H1 (cell line): ENCODE results near the gene ANKRD6. TPM values are rescaled to one million over a fixed set of nuclear protein-coding genes. Genes with fewer than 3 reads are reported as not detected.
A peak's percentile ranks its signal among the peaks of the same experiment; 100 is the strongest.

ENCODE experiments used
- CTCF ChIA-PET: fragments of 300-600 bp; sonication (Branson Sonifier 250); formaldehyde crosslinking; loops from one replicate; lab custom pipeline; 2021; ENCODE audit not compliant: partially characterized antibody; lab: Charles Lee
- POLR2A ChIA-PET: fragments of 300-600 bp; sonication (Branson Sonifier 250); formaldehyde crosslinking; loops from one replicate; lab custom pipeline; 2021; ENCODE audit warnings: inconsistent platforms; ENCODE audit not compliant: partially characterized antibody; lab: Charles Lee
- DNase-seq, 2 experiments: peaks; one replicate each; pipeline versions ENCODE4 v3.0.0 to v3.0.0-alpha.2; 2010 to 2022; ENCODE audit warnings: low spot score in 2 of 2, low read depth in 1 of 2, mixed read lengths in 1 of 2
- FAIRE-seq: peaks from 2 replicates; lab custom pipeline; 2011; peaks lifted over from hg19 to GRCh38; lab: Jason Lieb, UNC
- H2AFZ ChIP-seq: 2 replicates; pipeline ENCODE4 v1.8.1; 2012; ENCODE audit warnings: low read length, inconsistent platforms
- H2AK5ac ChIP-seq: 2 replicates; pipeline ENCODE4 v1.6.1; 2013; ENCODE audit warnings: low read depth, low read length
- H2BK120ac ChIP-seq: replicated peaks from 2 replicates; pipeline ENCODE3; 2013; ENCODE audit warnings: low read depth, low read length, inconsistent platforms
- H2BK12ac ChIP-seq: 2 replicates; pipeline ENCODE4 v1.6.1; 2013; ENCODE audit warnings: low read depth, low read length
- H2BK15ac ChIP-seq: 2 replicates; pipeline ENCODE4 v1.6.1; 2013; ENCODE audit warnings: low read length
- H2BK20ac ChIP-seq: 2 replicates; pipeline ENCODE4 v1.6.1; 2013; ENCODE audit warnings: low read length
- H2BK5ac ChIP-seq: 2 replicates; pipeline ENCODE4 v1.6.1; 2013; ENCODE audit warnings: low read depth, low read length
- H3K14ac ChIP-seq: 2 replicates; pipeline ENCODE4 v1.6.1; 2013; ENCODE audit warnings: inconsistent platforms; ENCODE audit not compliant: insufficient read length
- H3K18ac ChIP-seq: 2 replicates; pipeline ENCODE4 v1.6.1; 2013; ENCODE audit warnings: low read length; ENCODE audit errors: extremely low read depth
- H3K23ac ChIP-seq: 2 replicates; pipeline ENCODE4 v1.6.1; 2013; ENCODE audit warnings: inconsistent platforms; ENCODE audit not compliant: insufficient read length
- H3K23me2 ChIP-seq: 2 replicates; pipeline ENCODE4 v1.6.1; 2013; ENCODE audit warnings: low read depth, low read length
- H3K27ac ChIP-seq: 2 replicates; pipeline ENCODE4 v1.6.1; 2011; ENCODE audit warnings: low read depth, low read length, inconsistent platforms
- H3K27me3 ChIP-seq, 4 experiments: replicated peaks in 1 of 4; 1 replicate in 1 of 4; 2 replicates in 3 of 4; pipeline versions ENCODE4 v1.6.1 to v1.8.1; 2011 to 2013; ENCODE audit warnings: low read length in 3 of 4, mild to moderate bottlenecking in 3 of 4, inconsistent platforms in 2 of 4, mixed read lengths in 2 of 4, moderate library complexity in 1 of 4; ENCODE audit not compliant: control insufficient read depth in 3 of 4, insufficient read depth in 3 of 4; ENCODE audit errors: extremely low read depth in 1 of 4
- H3K36me3 ChIP-seq, 4 experiments: 2 replicates each; pipeline versions ENCODE4 v1.6.1 to v1.8.1; 2011 to 2013; ENCODE audit warnings: mild to moderate bottlenecking in 4 of 4, low read length in 3 of 4, moderate library complexity in 2 of 4, control low read depth in 1 of 4, inconsistent platforms in 1 of 4; ENCODE audit not compliant: insufficient read depth in 4 of 4, control insufficient read depth in 2 of 4
- H3K4ac ChIP-seq: replicated peaks from 2 replicates; pipeline ENCODE3; 2013; ENCODE audit warnings: low read length, low read depth, mixed read lengths, inconsistent platforms; ENCODE audit not compliant: insufficient read length
- H3K4me1 ChIP-seq, 4 experiments: replicated peaks in 1 of 4; 1 replicate in 1 of 4; 2 replicates in 3 of 4; pipeline versions ENCODE4 v1.6.1 to v1.8.1; 2011 to 2013; ENCODE audit warnings: low read length in 3 of 4, inconsistent platforms in 2 of 4, mixed read lengths in 1 of 4; ENCODE audit not compliant: insufficient read depth in 4 of 4, control insufficient read depth in 3 of 4
- H3K4me2 ChIP-seq, 2 experiments: 2 replicates each; pipeline versions ENCODE4 v1.6.1 to v1.8.1; 2011 to 2013; ENCODE audit warnings: low read depth in 2 of 2, low read length in 2 of 2, control low read depth in 1 of 2, inconsistent platforms in 1 of 2, mild to moderate bottlenecking in 1 of 2; ENCODE audit not compliant: insufficient read depth in 1 of 2
- H3K4me3 ChIP-seq, 4 experiments: fragments of 200-600, 300-600 bp in 1 of 4; sonication (generic), shearing (Covaris generic), sonication (Bioruptor Twin) in 1 of 4; 2 replicates each; pipeline versions ENCODE4 v1.5.1 to v1.8.1; 2011 to 2016; ENCODE audit warnings: low read length in 4 of 4, low read depth in 3 of 4, control low read depth in 2 of 4, inconsistent platforms in 2 of 4, mild to moderate bottlenecking in 2 of 4, mixed read lengths in 1 of 4, moderate library complexity in 1 of 4; ENCODE audit not compliant: insufficient read depth in 2 of 4; ENCODE audit errors: extremely low read depth in 1 of 4
- H3K56ac ChIP-seq: replicated peaks from 2 replicates; pipeline ENCODE3; 2013; ENCODE audit warnings: low read depth, mild to moderate bottlenecking, mixed read lengths, low read length, inconsistent platforms; ENCODE audit not compliant: insufficient read length
- H3K79me1 ChIP-seq: 2 replicates; pipeline ENCODE4 v1.6.1; 2013; ENCODE audit warnings: low read depth, low read length, control low read depth
- H3K79me2 ChIP-seq, 2 experiments: 2 replicates each; pipeline versions ENCODE4 v1.6.1 to v1.8.1; 2012 to 2013; ENCODE audit warnings: low read length in 2 of 2, mild to moderate bottlenecking in 2 of 2, inconsistent platforms in 1 of 2; ENCODE audit not compliant: insufficient read depth in 2 of 2, control insufficient read depth in 1 of 2
- H3K9ac ChIP-seq, 4 experiments: replicated peaks in 1 of 4; 1 replicate in 1 of 4; 2 replicates in 3 of 4; pipeline versions ENCODE4 v1.6.1 to v1.8.1; 2011 to 2013; ENCODE audit warnings: low read depth in 3 of 4, low read length in 3 of 4, control low read depth in 2 of 4, mild to moderate bottlenecking in 2 of 4, moderate library complexity in 2 of 4, inconsistent platforms in 1 of 4; ENCODE audit errors: extremely low read depth in 1 of 4
- H3K9me3 ChIP-seq, 2 experiments: 2 replicates each; pipeline versions ENCODE4 v1.6.1 to v1.8.1; 2012 to 2013; ENCODE audit warnings: mild to moderate bottlenecking in 2 of 2, moderate library complexity in 2 of 2, control low read depth in 1 of 2, inconsistent platforms in 1 of 2, low read depth in 1 of 2, low read length in 1 of 2, mixed read lengths in 1 of 2; ENCODE audit not compliant: insufficient read depth in 2 of 2
- H4K20me1 ChIP-seq, 2 experiments: replicated peaks in 1 of 2; 2 replicates each; pipeline versions ENCODE3 to v1.8.1; 2011 to 2013; ENCODE audit warnings: inconsistent platforms in 2 of 2, low read length in 2 of 2, mild to moderate bottlenecking in 1 of 2; ENCODE audit not compliant: insufficient read depth in 2 of 2, control insufficient read depth in 1 of 2
- H4K5ac ChIP-seq: 2 replicates; pipeline ENCODE4 v1.6.1; 2013; ENCODE audit warnings: low read length, low read depth, mixed read lengths, inconsistent platforms; ENCODE audit not compliant: insufficient read length
- H4K8ac ChIP-seq: 2 replicates; pipeline ENCODE4 v1.8.0; 2013; ENCODE audit warnings: mild to moderate bottlenecking, moderate library complexity, low read length, inconsistent platforms; ENCODE audit not compliant: insufficient read depth; ENCODE audit errors: extremely low read depth
- H4K91ac ChIP-seq: replicated peaks from 2 replicates; pipeline ENCODE3; 2013; ENCODE audit warnings: low read length, mixed read lengths, inconsistent platforms; ENCODE audit not compliant: insufficient read length
- BRCA1 ChIP-seq: IDR thresholded peaks from 2 replicates; pipeline ENCODE4 v1.6.1; 2012; ENCODE audit warnings: low read depth, low read length, improper control_type of control experiment
- EP300 ChIP-seq, 2 experiments: IDR thresholded peaks; 1 replicate in 1 of 2; 2 replicates in 1 of 2; pipeline ENCODE4 v1.6.1; 2011 to 2012; ENCODE audit warnings: low read depth in 2 of 2, low read length in 2 of 2, mild to moderate bottlenecking in 2 of 2, borderline replicate concordance in 1 of 2, inconsistent platforms in 1 of 2, moderate library complexity in 1 of 2
- GTF2F1 ChIP-seq: IDR thresholded peaks from 2 replicates; pipeline ENCODE4 v1.6.1; 2012; ENCODE audit warnings: low read depth, low read length, improper control_type of control experiment, borderline replicate concordance
- KDM1A ChIP-seq: fragments of 200-600, 300-600 bp; sonication (generic); IDR thresholded peaks from 2 replicates; pipeline ENCODE4 v1.7.1; 2016; ENCODE audit warnings: mild to moderate bottlenecking, low read length, borderline replicate concordance
- MAFK ChIP-seq: IDR thresholded peaks from 2 replicates; pipeline ENCODE4 v1.6.1; 2012; ENCODE audit warnings: low read depth, mild to moderate bottlenecking, improper control_type of control experiment, low read length
- POLR2A ChIP-seq, 2 experiments: IDR thresholded peaks; 1 replicate in 1 of 2; 2 replicates in 1 of 2; pipeline ENCODE4 v1.6.1; 2011; ENCODE audit warnings: low read depth in 2 of 2, low read length in 2 of 2, mild to moderate bottlenecking in 2 of 2; ENCODE audit errors: control extremely low read depth in 1 of 2
- POLR2AphosphoS5 ChIP-seq: IDR thresholded peaks from 2 replicates; pipeline ENCODE4 v1.6.1; 2011; ENCODE audit warnings: low read depth, low read length
- RNF2 ChIP-seq: fragments of 200-900, 300-1000 bp; sonication (generic); IDR thresholded peaks from 2 replicates; pipeline ENCODE4 v1.7.1; 2016; ENCODE audit warnings: borderline replicate concordance, low read depth, mild to moderate bottlenecking, antibody characterized with exemption, low read length; ENCODE audit not compliant: poor library complexity, severe bottlenecking; ENCODE audit errors: missing control alignments
- SAP30 ChIP-seq: fragments of 300-600 bp; sonication (generic); IDR thresholded peaks from 2 replicates; pipeline ENCODE4 v1.7.1; 2012; ENCODE audit warnings: low read length, moderate library complexity, mild to moderate bottlenecking, inconsistent platforms; ENCODE audit not compliant: insufficient read depth, insufficient replicate concordance
- TAF1 ChIP-seq: IDR thresholded peaks from 2 replicates; pipeline ENCODE4 v1.6.1; 2011; ENCODE audit warnings: mild to moderate bottlenecking, low read depth, low read length
- TCF12 ChIP-seq: IDR thresholded peaks from 2 replicates; pipeline ENCODE4 v1.6.1; 2011; ENCODE audit warnings: low read depth, mild to moderate bottlenecking, low read length
- WGBS, 2 experiments: shearing (Covaris generic) in 1 of 2; methylation state at CpG; one replicate each; pipeline versions ENCODE4 v1.1.6 to v1.1.7; 2013 to 2015; ENCODE audit warnings: low lambda C conversion rate in 2 of 2, mixed read lengths in 2 of 2, inconsistent platforms in 1 of 2, low coverage in 1 of 2, missing lambda C conversion rate in 1 of 2; ENCODE audit not compliant: insufficient replicate concordance in 2 of 2, insufficient coverage in 1 of 2, insufficient read length in 1 of 2; ENCODE audit errors: extremely low coverage in 1 of 2, missing lambda C conversion rate in 1 of 2; 5-methylcytosine and 5-hydroxymethylcytosine counted together
- polyA plus RNA-seq, 7 experiments: library from polyadenylated mRNA; depleted of rRNA in 3 of 7; stranded (reverse) in 5 of 7; unstranded in 2 of 7; fragments of >200 nt in 5 of 7; fragments of 200-250 nt in 2 of 7; gene quantifications; 1 replicate in 5 of 7; 2 replicates in 1 of 7; 4 replicates in 1 of 7; pipeline versions ENCODE4 v1.2.1 to v1.2.3, GENCODE V29; 2011 to 2013; ENCODE audit warnings: missing spikeins in 2 of 7, mixed read lengths in 2 of 7
- total RNA-seq: library from RNA; stranded (reverse); fragmentation: NEBNext Ultra II Directional; extraction: Animal tissue kit (Norgen Biotek cat#: 25700); gene quantifications from 2 replicates; pipeline ENCODE4 v1.2.1, GENCODE V29; 2021
- TF ChIP-seq, protein P1 (sequence below): IDR thresholded peaks from 2 replicates; pipeline ENCODE4 v1.6.1; 2011; ENCODE audit warnings: low read depth, mild to moderate bottlenecking, low read length; ENCODE audit not compliant: insufficient read depth

ANKRD6 gene
- total and polyA plus RNA-seq, 2 of the 8 experiments (the other 6 are each of a cell fraction or from before 2014, with no cell fraction given): 5.9 to 12.8 TPM

DNA sequence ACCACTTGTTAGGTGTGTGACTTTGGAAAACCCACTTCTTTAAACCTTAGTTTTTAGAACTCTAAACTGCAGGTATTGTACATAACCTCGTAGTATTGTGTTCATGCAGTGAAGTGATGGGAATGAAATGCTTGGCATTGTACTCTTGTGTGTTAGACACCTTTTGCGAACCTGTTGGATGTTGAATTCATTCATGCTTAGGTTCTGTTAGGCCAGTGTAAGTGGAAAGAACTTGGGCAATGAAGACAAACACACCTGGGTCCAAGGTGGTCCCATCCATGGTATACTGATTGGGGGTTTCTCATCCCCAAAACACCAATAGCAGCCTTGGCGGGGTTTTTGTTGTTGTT, 1.2 kb downstream of the ANKRD6 start:
- H3K4me1 ChIP-seq: peaks cover 0 to 6% (median 2%) of the 10 kb centered on the region in 4 experiments; a peak in 3 of 7 replicates
- peak overlapping the region; percentile 43; the same call in 1 of the 2 replicates for H2AFZ ChIP-seq
- no peak overlapping the region for H2BK5ac ChIP-seq
- H3K9ac ChIP-seq: no peak overlapping the region
- H4K5ac ChIP-seq: no peak overlapping the region
- no peak overlapping the region for H2BK15ac ChIP-seq
- CTCF ChIA-PET: interaction anchor here (0.6 to 1.8 kb wide), 9 partner anchors 9 to 179 kb away, joined by 3 to 15 read pairs (median 3); no protein-coding TSS in a partner anchor
- no peak overlapping the region for H2AK5ac ChIP-seq
- no peak overlapping the region for H4K91ac ChIP-seq
- POLR2A ChIA-PET: no interaction called here
- peak overlapping the region in 3 of 4 experiments; percentile 42 to 79 (median 52); a peak in 5 of 8 replicates for H3K4me3 ChIP-seq
- peak overlapping the region; percentile 73 to 92 for H3K4me2 ChIP-seq
- no peak overlapping the region for H3K4ac ChIP-seq
- H3K23ac ChIP-seq: no peak overlapping the region
- H3K56ac ChIP-seq: no peak overlapping the region
- DNase-seq: no peak
- H4K8ac ChIP-seq: no peak overlapping the region
- no peaks in the 10 kb centered on the region for H3K79me2 ChIP-seq
- H2BK120ac ChIP-seq: no peak overlapping the region
- H2BK20ac ChIP-seq: no peak overlapping the region
- no peak overlapping the region for H3K27ac ChIP-seq
- H2BK12ac ChIP-seq: no peak overlapping the region
- H4K20me1 ChIP-seq: no peaks in the 10 kb centered on the region
- no peak overlapping the region for H3K14ac ChIP-seq
- H3K27me3 ChIP-seq: peaks cover 0 to 17% (median 6%) of the 10 kb centered on the region in 4 experiments; a peak in 5 of 7 replicates
- H3K79me1 ChIP-seq: no peaks in the 10 kb centered on the region
- H3K36me3 ChIP-seq: no peaks in the 10 kb centered on the region
- no peaks in the 10 kb centered on the region for H3K9me3 ChIP-seq
- FAIRE-seq: no peak
- 88% methylated on average over 3 of the region's 3 CpGs; no CpG with 5 or more reads in 1 of the 2 experiments for WGBS, 2 experiments
- H3K23me2 ChIP-seq: peaks cover 3% of the 10 kb centered on the region; the same call in 1 of the 2 replicates
- no peak overlapping the region for H3K18ac ChIP-seq
- TF ChIP-seq RNF2 (no peak), KDM1A (no peak), SAP30 (no peak), MAFK (no peak), EP300 (IDR thresholded peaks at IDR 0.05; ENCODE audit: borderline replicate concordance in 1 of 2, low read depth in 2 of 2, low read length in 2 of 2) (no peak), GTF2F1 (no peak), POLR2AphosphoS5 (no peak), POLR2A (IDR thresholded peaks at IDR 0.05; ENCODE audit: control extremely low read depth in 1 of 2, low read depth in 2 of 2, low read length in 2 of 2) (no peak), BRCA1 (no peak), TCF12 (no peak), TAF1 (no peak)
- TF ChIP-seq, protein P1, sequence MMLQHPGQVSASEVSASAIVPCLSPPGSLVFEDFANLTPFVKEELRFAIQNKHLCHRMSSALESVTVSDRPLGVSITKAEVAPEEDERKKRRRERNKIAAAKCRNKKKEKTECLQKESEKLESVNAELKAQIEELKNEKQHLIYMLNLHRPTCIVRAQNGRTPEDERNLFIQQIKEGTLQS: no peak
